ENCODE data around the gene SP110.
A peak's percentile ranks its signal among the peaks of the same experiment; 100 is the strongest.

The SP110 gene

DNA sequence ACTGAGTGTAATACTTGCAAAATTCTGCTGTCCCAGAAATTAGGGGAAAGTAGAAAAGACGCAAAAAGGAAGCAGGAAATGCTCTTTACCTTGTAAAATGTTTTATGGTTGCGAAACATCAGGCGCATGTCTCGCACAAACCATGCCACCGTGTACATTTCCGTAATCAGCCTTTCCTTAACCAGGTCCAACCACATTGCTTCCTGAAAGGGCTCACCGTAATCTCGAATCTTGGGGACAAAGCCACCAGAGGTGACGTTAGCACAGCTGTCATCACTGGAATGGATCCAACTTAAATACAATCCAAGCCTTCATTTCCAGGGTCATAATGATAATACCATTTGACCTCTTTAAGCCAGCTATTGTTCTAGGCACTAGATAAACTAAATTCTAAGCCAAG is 49.3 kb downstream of the SP110 start:
- DNase-seq (ENCODE audit: low read depth), result no peak

DNA sequence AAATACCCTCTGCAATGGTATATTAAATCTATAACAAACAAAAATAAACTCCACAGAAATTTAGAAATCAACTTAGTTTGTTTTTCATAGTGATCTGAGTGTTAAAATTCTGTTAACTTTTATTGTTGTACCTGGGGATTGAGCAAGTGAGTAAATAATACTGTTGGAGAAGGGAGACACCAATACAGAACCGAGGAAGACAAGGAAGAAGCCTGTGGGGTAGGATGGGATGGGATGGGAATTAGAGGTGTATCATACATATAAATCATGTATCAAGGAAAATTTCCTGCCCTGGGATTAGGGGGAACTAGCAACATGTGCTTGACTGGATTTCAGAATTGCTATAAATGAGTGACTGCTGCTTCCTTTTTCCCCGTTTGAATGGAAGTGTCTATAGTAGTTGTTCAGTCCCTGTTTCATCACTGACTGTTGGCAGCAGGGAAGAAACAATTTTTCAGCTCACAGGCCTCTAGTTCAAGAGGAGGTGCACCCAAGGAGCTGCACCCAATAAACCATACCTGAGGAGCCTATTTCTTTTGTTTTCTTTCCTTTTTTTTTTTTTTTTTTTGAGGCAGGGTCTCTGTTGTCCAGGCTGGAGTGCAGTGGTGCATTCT is 53.1 kb downstream of the SP110 start:
- no peak for DNase-seq (ENCODE audit: low read depth)

DNA sequence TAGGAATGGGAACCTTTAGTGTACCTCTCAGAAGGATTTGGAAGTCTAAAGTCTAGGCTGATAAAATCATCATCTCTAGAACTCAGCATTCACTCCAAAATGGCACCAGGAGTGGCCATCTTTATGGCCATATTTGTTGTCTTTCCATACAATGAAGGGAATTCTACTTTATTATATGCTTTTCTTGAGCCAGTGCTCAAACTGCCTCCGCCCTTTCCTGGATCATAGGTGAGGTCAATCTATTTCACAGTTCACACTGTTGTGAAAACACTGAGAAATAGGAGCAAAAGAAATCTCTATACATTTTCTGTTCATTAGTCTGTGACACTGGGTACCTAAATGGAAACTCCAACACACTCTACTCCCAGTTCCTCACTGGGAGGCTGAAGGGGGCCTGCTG is 55.6 kb downstream of the SP110 start:
- DNase-seq (ENCODE audit: low read depth), result no peak

DNA sequence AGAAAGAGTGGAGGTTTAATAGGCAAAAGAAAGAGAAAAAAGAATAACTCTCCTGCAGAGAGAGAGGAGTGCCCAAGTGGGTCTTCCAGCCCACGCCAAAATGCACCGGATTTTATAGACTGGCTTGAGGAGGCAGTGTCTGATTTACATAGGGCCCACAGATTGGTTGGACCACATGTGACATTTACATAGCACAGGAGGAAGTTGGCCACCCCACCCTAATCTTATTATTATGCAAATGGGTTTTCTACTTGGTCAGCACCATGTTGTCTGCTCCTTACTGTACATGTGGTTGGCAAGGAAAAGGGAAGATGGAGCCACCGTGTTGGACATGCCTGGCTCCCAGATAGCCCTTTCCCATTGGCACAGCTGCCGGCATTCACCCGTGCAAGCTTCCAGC is 56.8 kb downstream of the SP110 start:
- no peak for DNase-seq (ENCODE audit: low read depth)

DNA sequence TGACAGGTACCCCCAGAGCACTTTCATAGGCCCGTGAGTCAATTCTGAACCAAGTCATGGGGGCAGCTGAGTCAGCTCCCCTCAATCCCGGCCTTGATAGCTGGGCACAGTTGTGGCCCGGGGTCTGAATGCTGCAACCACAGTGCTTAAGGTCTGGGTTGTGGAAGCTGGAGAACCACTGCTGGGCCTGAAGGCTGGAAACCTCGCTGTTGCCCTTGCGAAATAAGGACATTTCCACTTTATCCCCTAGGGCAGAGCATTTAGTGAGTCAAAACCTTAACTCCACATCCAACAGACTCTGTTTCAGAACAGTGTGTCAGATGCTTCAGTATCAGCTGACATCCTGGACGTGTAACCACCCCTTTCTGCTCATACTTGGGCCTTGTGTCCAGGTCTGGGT is 58.6 kb downstream of the SP110 start:
- no peak for DNase-seq (ENCODE audit: low read depth)

DNA sequence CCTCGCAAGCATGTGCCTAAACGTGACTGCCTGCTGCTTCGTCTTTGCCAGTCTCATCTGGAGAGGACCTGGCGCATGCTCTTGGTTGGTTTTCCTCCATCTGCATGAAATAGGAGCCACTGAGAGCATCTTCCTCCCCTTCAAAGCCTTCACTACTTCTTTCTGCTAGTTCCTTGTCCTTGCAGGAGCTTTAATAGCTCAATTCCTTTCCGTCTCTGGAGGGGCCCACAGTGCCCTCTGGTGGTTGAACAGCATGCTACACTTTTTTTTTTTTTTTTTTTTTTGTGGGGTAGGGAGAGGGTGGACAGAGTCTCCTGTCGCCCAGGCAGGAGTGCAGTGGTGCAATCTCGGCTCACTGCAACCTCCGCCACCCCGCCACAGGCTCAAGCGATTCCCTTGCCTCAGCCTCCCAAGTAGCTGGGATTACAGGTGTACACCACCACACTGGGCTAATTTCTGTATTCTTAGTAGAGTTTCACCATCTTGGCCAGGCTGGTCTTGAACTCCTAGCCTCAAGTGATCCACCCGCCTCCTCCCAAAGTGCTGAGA is 59.6 kb downstream of the SP110 start:
- DNase-seq (ENCODE audit: low read depth), result peak; percentile 44

DNA sequence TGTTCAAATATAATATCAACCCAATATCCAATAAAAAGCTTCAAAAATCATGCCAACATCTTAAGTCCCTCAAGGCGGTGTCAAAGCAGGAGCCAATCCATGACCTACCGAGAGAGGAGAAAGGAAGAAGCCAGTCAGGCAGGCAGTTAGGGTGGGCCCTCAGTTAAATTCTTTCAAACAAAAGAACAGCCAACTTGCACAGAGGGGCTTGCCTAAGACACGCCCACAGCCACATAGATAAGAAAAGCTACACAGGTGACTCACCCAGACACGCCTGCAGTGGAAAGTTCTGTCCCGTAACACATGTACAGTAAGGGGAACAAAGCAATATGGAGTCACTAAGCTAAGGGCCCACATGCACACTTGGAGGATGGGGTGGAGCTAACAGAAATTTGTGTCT is 61.3 kb downstream of the SP110 start:
- DNase-seq (ENCODE audit: low read depth), result no peak

DNA sequence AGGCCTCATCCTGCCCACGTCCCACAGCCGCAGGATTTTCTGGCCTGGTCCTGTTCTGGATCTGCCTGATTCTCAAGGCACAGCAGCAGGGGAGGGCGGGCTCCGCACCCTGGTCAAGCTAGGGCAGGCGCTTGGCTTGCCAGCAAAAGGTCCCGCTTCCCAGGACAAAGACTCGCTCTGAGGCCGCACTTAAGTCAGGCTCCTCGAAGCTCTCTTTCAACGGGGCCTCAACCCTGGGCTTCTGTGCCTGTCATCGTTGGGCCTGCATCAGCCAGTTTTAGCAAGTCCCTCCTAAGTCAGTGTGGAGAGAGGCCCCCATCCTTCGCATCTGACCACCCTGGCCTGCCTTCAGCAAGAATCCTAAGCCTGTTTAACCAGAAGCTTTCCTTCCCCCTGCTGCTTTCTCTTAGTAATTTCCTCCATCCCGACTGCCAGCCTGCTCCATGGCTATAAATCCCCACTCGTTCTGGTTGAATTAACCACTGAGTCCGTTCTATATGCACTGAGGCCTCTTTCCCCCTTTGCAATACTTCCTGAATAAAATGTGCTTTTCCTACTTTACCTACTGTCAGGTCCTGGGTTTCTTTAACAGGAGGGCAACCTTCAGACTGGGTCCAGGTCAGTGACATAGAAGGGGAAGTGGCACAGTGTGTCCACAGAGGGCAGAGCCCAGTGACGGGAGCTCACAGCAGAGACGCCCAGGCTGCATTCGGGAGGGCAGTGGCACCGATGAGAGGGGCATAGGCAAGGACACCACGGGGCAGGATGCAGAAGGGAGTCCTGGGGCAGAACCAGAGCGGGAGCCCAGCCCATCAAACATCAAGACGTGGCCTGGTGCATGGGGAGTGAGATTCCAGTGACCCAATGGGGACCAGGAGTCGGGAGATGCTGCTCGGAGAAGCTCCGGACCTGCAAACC is 62.7 kb downstream of the SP110 start:
- no peak for DNase-seq (ENCODE audit: low read depth)

DNA sequence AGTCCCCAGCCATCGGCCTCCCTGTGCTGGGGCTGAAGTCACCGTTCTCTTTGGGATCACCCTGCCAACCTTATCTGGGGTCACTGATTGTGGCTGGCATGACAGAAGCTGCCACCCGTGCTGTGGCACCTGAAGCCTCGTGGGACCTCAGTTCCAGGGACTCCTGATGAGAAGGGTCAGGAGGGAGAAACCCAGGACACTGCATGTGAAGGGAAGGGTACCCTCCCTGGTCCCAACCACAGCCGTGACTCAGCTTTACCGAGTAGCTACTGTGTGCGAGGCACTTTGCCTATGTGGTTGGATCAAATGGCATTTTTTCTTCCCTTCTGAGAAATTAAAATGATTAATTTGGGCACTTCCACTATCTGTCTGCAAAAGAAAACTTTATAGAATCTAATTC is 64.4 kb downstream of the SP110 start:
- no peak for DNase-seq (ENCODE audit: low read depth)

DNA sequence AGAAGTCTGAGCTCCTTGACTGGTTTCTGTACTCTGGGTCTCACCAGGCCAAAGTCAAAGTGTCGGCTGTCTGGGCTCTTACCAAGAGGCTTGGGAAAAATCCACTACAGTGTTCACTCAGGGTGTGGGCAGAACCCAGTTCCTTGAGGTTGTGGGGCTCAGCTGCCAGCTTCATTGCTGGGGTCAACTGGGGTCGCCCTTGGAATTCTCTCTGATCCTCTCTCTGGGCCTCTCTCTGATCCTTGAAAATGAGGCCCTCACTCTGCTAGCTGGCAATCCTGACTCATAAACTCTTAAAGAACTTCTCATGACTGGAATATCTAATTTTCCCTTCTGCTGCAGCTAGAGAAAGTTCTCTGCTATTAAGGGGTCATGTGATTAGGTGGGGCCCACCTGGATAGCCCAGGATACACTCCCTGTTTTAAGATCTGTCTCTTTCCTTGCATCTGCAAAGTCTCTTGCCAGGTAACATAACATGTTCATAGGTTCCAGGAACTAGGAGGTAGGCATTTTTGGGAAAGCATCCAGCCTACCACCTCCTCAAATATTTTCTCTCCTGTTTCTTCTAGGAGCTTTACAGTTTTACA is 66.3 kb downstream of the SP110 start:
- DNase-seq (ENCODE audit: low read depth), result no peak

DNA sequence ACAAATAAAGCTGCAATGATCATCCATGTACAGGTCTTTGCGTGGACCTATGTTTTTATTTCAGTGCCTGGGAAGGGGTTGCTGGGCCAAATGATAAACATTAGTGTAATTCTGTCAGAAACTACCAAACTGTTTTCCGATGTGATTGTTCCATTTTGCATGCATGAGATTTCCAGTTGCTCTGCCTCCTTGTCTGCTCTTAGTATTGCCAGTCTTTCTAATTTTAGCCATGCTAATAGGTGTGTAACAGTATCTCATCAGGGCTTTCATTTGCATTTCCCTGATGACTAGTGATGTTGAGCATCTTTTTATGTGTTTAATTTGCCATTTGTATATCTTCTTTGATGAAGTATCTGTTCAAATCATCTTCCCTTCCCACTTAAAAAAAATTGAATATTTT is 67.5 kb downstream of the SP110 start:
- DNase-seq (ENCODE audit: low read depth), result no peak

DNA sequence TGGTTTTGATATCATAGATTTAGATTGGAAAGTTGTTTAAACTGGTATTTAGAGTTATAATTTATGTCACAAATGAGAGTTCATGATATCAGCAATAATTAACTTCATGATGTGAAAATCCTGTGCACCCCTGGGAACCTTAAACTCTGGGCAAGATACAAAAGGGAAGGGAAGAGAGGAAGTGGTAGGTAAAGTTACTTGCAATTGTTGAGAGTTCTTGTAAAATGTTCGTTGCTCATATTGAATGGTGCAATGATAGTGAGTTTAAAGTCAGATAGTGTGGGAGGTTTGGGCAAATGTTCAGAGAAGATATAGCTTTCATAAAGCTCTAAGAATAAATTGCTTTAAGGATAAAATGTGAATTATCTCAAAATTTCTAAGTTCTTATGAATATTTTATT is 75.4 kb downstream of the SP110 start:
- no peak for DNase-seq (ENCODE audit: low read depth)

DNA sequence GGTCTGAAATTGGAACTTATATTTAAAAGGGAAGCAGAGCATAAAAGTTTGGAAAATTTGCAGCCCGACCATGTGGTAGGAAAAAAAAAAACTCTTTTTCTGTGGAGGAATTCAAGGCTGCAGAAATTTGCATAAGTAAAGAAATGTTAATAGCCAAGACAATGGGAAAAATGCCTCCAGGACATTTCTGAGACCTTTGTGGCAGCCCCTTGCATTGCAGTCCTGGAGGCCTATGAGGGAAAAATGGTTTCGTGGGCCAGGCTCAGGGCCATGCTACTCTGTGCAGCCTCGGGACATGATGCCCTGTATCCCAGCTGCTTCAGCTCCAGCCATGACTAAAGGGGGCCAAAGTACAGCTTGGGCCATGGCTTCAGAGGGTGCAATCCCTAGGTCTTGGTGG is 79.1 kb downstream of the SP110 start:
- DNase-seq (ENCODE audit: low read depth), result no peak

DNA sequence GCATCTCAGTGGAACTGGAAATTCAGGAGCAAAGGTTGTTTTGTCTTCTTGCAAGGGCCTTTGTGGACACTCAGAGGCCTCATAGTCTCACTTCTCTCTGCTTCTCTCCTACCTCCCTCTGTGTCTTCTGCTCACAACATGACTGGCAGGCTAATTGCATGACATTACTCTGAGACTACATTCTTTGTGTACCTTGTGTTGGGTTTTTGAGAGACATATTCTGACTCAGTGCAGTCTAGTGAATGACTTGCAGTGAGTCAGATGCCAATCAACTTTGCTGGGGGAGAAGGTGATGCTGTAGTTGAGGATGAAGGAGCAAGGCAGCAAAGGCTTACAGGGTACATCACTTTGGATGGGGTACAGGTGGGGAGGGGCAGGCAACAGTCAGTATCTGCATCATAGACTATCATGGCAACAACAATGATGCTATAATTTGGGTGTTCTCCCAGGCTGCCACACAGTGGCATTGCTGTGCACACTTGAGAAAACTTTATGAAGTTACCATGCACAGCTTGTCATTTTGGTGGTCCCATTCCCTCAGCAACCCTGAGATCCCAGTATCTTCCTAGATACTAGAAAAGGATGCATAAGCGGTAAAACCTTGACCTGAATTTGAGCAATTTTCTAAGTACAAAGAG is 81.8 kb downstream of the SP110 start:
- DNase-seq (ENCODE audit: low read depth), result no peak

DNA sequence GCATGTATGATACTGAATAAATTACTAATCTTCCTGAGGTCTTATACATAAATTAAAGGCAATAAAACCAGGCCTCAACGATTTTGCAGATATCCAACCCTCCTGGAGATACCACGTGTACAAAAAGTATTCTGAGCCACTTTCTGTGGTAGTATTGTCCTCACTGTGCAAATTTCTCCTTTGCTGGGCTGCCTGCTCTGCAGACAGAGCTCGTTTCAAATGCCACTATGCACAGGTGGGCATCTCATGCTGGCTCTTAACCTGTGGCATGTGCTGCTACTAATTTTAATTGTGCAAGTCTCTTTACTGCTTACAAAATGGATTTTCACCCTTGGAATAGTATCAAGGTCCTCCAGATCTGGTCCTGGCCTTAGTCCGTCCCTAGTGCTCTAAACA is 84.7 kb downstream of the SP110 start:
- DNase-seq (ENCODE audit: low read depth), result no peak

DNA sequence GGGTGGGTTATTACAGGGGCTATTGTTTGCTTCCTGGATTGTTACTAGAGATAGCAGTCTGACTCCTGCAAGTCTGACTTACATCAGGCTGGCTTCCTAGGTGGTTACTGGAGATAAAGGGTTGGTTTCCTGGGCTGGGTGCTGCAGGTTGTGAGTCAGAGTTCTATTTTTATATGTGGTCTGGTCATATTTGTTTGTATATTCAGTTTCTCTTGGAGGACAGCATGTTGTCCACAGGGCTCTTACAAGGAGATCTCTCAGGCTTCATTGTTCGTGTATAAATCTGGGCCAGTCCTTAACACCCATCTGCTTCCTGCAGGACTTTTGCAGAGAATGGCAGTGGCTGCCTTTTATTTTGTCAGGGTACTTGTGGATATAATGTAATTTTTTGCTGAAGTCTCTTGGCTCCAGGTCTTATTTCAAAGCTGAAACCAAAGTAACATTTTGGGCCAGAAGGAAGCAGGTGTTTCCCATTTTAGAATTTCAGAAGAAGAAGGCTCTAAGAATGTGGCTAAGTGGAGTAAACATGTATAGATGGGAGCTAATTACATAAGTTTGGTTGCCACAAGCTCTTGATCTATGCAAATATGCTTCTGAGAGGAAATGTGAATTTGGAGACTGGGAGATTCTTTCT is 85.2 kb downstream of the SP110 start:
- DNase-seq (ENCODE audit: low read depth), result no peak

DNA sequence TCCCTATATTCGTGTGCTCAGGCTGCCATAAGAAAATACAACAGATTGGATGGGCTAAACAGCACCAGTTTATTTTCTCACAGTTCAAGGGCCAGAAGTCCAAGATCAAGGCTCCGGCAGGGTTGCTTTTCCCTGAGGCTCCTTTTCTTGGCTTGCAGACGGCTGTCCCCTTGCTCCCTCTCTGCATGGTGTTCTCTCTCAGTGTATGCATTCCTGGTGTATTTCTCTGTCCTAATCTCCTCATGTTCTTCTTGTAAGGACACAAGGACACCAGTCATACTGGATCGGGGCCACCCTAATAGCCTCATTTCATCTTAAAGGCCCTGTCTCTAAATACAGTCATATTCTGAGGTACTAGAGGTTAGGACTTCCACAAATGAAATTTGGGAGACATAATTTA is 88.4 kb downstream of the SP110 start:
- DNase-seq (ENCODE audit: low read depth), result no peak

DNA sequence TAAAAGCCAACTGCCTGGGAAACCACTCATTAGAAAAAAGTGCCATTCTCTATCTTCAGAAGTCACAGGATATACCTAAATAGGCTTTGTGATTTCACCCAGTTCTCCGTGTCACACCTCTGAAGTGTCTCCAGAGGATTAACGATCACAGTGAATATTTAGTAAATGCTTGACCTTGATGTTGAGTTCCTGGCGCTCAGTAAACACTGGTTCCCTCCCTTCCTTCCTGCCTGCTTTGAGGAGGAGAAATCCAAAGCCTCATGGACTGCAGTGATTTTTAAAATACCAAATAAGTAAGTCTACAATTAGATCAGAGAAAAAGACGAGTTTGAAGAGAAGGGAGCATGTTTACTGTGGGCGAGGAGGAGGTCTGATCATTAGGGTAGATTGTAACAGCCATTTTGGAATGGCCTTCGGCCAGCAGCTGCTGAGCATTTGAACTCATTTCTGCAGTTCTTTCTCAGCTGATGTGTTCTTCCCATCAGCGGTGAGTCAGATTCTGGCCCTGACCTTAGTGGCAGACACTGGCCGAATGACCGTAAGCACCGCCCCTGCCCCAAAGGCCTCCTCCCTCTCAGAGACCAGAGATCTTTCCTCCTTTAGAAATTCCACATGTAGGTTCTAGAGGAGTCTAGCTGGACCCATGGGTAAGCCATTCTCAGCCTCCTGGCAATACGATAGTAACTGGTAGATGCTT is 89.0 kb downstream of the SP110 start:
- no peak for DNase-seq (ENCODE audit: low read depth)

DNA sequence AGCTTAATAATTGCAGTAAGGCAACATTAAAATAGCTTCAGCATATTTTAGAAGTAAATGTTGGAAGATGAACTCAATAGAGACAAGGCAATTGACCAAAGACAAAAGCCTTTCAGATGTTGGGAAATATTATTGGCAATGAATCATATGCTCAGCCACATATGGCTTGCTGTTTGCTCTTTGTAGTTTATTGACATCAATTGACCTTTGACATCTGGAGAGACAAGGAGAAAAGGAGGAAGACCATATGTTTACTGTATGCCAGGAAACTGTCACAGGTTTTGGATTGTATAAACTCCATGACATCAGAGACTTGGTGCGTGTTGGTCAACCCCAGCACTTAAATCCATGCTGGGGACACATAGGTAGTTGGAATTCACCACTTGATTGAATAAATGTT is 90.4 kb downstream of the SP110 start:
- no peak for DNase-seq (ENCODE audit: low read depth)

DNA sequence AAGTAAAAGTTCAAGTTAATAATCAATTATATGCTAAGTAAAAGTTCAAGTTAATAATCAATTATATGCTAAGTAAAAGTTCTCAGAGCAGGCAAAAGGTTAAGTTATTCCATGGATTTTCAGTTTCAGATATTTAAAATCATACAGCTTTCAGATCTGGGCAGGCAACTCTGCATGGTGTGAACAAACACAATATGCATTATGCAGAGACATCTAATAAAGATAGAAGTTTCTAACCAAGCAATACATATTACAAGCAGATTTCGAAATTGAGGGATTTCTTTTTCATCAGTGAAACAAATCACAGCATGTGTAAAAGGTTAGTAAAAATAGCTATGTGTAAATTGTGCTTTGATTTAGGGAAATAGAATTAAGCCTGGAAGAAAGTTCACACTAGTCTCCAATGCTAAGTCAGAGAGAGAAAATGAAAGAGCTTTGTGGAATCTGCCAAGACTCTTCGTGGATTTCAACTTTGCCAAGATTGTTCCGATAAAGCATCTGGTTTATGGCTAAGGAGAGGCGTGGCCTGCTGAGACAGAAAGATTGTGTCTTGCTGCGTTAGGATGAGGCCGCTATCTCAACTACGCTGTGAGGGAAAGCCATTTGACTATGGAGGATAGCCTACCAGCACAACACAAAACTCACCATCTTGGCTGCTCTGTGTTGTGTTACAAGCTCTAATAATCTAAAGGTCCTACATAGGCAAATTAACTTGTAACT is 91.0 kb downstream of the SP110 start:
- DNase-seq (ENCODE audit: low read depth), result no peak

DNA sequence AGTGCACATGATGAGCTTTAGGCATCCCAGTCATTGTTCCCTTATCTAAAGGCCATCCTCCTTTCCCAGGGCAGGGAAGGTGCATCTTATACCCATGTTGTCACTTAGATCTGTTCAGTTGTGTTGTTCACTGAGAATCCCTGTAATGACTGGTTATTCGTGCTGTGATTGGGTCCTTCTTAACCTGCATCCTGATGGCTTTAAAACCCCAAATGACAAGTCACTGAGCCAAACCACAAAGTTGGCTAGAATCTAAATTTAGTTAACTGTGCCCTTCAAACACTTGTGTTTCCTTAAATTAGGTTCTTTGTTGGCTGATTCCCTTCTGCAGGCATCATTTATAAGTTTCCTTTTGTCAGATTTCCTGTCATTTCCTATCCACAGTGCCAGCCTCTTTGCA is 92.6 kb downstream of the SP110 start:
- no peak for DNase-seq (ENCODE audit: low read depth)

Data from activated T-cell treated with anti-CD3 and anti-CD28 coated beads for 1 hour (primary cell).